Ectodermal cell (in vitro differentiated cells): ENCODE measurements around the gene KIAA1958.

ENCODE experiments used
- H3K27ac ChIP-seq: 2 replicates; pipeline ENCODE4 v1.7.0; 2013; ENCODE audit warnings: mild to moderate bottlenecking, low read depth, low read length; ENCODE audit not compliant: insufficient read depth, poor library complexity, severe bottlenecking
- H3K27me3 ChIP-seq: 2 replicates; pipeline ENCODE4 v1.7.0; 2013; ENCODE audit warnings: mild to moderate bottlenecking, low read length; ENCODE audit not compliant: insufficient read depth, control insufficient read depth, poor library complexity, severe bottlenecking
- H3K36me3 ChIP-seq: one replicate; pipeline ENCODE4 v1.7.0; 2013; ENCODE audit warnings: low read length; ENCODE audit not compliant: control insufficient read depth, insufficient read depth
- H3K4me1 ChIP-seq: one replicate; pipeline ENCODE4 v1.7.0; 2013; ENCODE audit warnings: low read length; ENCODE audit not compliant: control insufficient read depth, insufficient read depth
- H3K4me3 ChIP-seq: 2 replicates; pipeline ENCODE4 v1.7.0; 2013; ENCODE audit warnings: low read depth, low read length, control low read depth; ENCODE audit not compliant: insufficient read depth
- H3K9me3 ChIP-seq: 2 replicates; pipeline ENCODE4 v1.7.0; 2013; ENCODE audit warnings: mild to moderate bottlenecking, low read length, moderate library complexity; ENCODE audit not compliant: control insufficient read depth
- WGBS, 2 experiments: methylation state at CpG; one replicate each; pipeline ENCODE4 v1.1.7; 2013; ENCODE audit warnings: missing lambda C conversion rate in 2 of 2; 5-methylcytosine and 5-hydroxymethylcytosine counted together

The KIAA1958 gene

GRCh38 chr9:112462855-112463254 lies 23.8 kb upstream of the KIAA1958 start:
- WGBS, 2 experiments: 100% methylated on average over 1 of the region's 1 CpG; no CpG with 5 or more reads in 1 of the 2 experiments
- Histone ChIP-seq H3K27me3 (no peaks in the 10 kb centered on the region), H3K9me3 (no peaks in the 10 kb centered on the region), H3K4me3 (no peak overlapping the region), H3K4me1 (no peaks in the 10 kb centered on the region), H3K36me3 (peaks cover 7% of the 10 kb centered on the region), H3K27ac (no peak overlapping the region)

GRCh38 chr9:112465352-112465751 lies 21.3 kb upstream of the KIAA1958 start:
- H3K27ac ChIP-seq: no peak overlapping the region
- WGBS, 2 experiments: 95 to 99% methylated on average over 4 of the region's 4 CpGs

GRCh38 chr9:112472996-112473395 lies 13.6 kb upstream of the KIAA1958 start:
- H3K27ac ChIP-seq: no peak overlapping the region
- no peaks in the 10 kb centered on the region for H3K36me3 ChIP-seq
- H3K4me3 ChIP-seq: no peak overlapping the region
- 72 to 79% methylated on average over 3 of the region's 3 CpGs for WGBS, 2 experiments
- H3K27me3 ChIP-seq: no peaks in the 10 kb centered on the region
- no peaks in the 10 kb centered on the region for H3K9me3 ChIP-seq
- no peaks in the 10 kb centered on the region for H3K4me1 ChIP-seq

More at GRCh38 chr9:112465352-112465751, 21.3 kb upstream of the KIAA1958 start:
- Histone ChIP-seq H3K4me3 (no peak overlapping the region), H3K27me3 (no peaks in the 10 kb centered on the region), H3K36me3 (peaks cover 7% of the 10 kb centered on the region), H3K4me1 (no peaks in the 10 kb centered on the region), H3K9me3 (no peaks in the 10 kb centered on the region)

GRCh38 chr9:112473986-112474385 lies 12.6 kb upstream of the KIAA1958 start:
- Histone ChIP-seq H3K4me1 (no peaks in the 10 kb centered on the region), H3K27ac (no peak overlapping the region), H3K9me3 (no peaks in the 10 kb centered on the region), H3K36me3 (no peaks in the 10 kb centered on the region), H3K4me3 (no peak overlapping the region), H3K27me3 (no peaks in the 10 kb centered on the region)
- 87 to 95% methylated on average over 2 of the region's 2 CpGs for WGBS, 2 experiments

GRCh38 chr9:112475318-112475717 lies 11.3 kb upstream of the KIAA1958 start:
- 80 to 82% methylated on average over 1 of the region's 1 CpG for WGBS, 2 experiments

GRCh38 chr9:112477330-112477729 lies 9.3 kb upstream of the KIAA1958 start:
- WGBS, 2 experiments: 95% methylated on average over 2 of the region's 2 CpGs
- H3K9me3 ChIP-seq: no peaks in the 10 kb centered on the region
- H3K27ac ChIP-seq: no peak overlapping the region

More at GRCh38 chr9:112475318-112475717, 11.3 kb upstream of the KIAA1958 start:
- no peaks in the 10 kb centered on the region for H3K9me3 ChIP-seq
- H3K27me3 ChIP-seq: no peaks in the 10 kb centered on the region
- no peak overlapping the region for H3K4me3 ChIP-seq
- H3K4me1 ChIP-seq: no peaks in the 10 kb centered on the region
- no peaks in the 10 kb centered on the region for H3K36me3 ChIP-seq
- H3K27ac ChIP-seq: no peak overlapping the region

GRCh38 chr9:112479221-112479620 lies 7.4 kb upstream of the KIAA1958 start:
- H3K4me3 ChIP-seq: no peak overlapping the region
- H3K36me3 ChIP-seq: no peaks in the 10 kb centered on the region
- H3K27ac ChIP-seq: no peak overlapping the region
- no peaks in the 10 kb centered on the region for H3K27me3 ChIP-seq
- H3K9me3 ChIP-seq: no peaks in the 10 kb centered on the region
- H3K4me1 ChIP-seq: no peaks in the 10 kb centered on the region

More at GRCh38 chr9:112477330-112477729, 9.3 kb upstream of the KIAA1958 start:
- H3K36me3 ChIP-seq: no peaks in the 10 kb centered on the region
- H3K27me3 ChIP-seq: no peaks in the 10 kb centered on the region
- no peak overlapping the region for H3K4me3 ChIP-seq
- H3K4me1 ChIP-seq: no peaks in the 10 kb centered on the region

GRCh38 chr9:112484607-112485006 lies 2.0 kb upstream of the KIAA1958 start:
- Histone ChIP-seq H3K27ac (no peak overlapping the region), H3K36me3 (no peaks in the 10 kb centered on the region), H3K27me3 (no peaks in the 10 kb centered on the region), H3K4me1 (no peaks in the 10 kb centered on the region), H3K9me3 (no peaks in the 10 kb centered on the region), H3K4me3 (no peak overlapping the region)
- WGBS, 2 experiments: 88 to 91% methylated on average over 1 to 2 of the region's 2 CpGs

- Histone ChIP-seq H3K9me3 (no peaks in the 10 kb centered on the region), H3K4me3 (peak overlapping the region; percentile 94), H3K27ac (no peak overlapping the region), H3K27me3 (no peaks in the 10 kb centered on the region), H3K36me3 (no peaks in the 10 kb centered on the region), H3K4me1 (peaks cover 10% of the 10 kb centered on the region)
- 84 to 95% methylated on average over 1 to 3 of the region's 3 CpGs for WGBS, 2 experiments
Measured at GRCh38 chr9:112485574-112485973, 1.1 kb upstream of the KIAA1958 start.

- 0% methylated on average over 78 to 80 of the region's 80 CpGs for WGBS, 2 experiments
- peak overlapping the region; percentile 95 for H3K27ac ChIP-seq
Measured at GRCh38 chr9:112487008-112487798, 576 bp downstream of the KIAA1958 start.

More at GRCh38 chr9:112487008-112487798, 576 bp downstream of the KIAA1958 start:
- H3K36me3 ChIP-seq: peaks cover 3% of the 10 kb centered on the region
- no peaks in the 10 kb centered on the region for H3K9me3 ChIP-seq
- H3K4me1 ChIP-seq: peaks cover 13% of the 10 kb centered on the region
- H3K4me3 ChIP-seq: peak overlapping the region; percentile 94
- H3K27me3 ChIP-seq: no peaks in the 10 kb centered on the region
